IMR-90 (cell line): ENCODE data around the gene NR4A2. TPM values are rescaled to one million over a fixed set of nuclear protein-coding genes. Genes with fewer than 3 reads are reported as not detected.

Source experiments
- ATAC-seq: fragments of 200-7000 bp; cut with Tn5 transposase; 2 replicates; pipeline ENCODE4 v1.9.1; 2020; ENCODE audit warnings: low read depth, mild to moderate bottlenecking, moderate library complexity
- BruUV-seq: library from RNA; stranded (reverse); fragments of 400-500 nt; replicated peaks from 2 replicates; lab custom pipeline; 2021; lab: Mats Ljungman, UMichigan
- CTCF ChIA-PET: fragments of 300-600 bp; formaldehyde crosslinking; extraction: SDS; loops from one replicate; lab custom pipeline; 2021; ENCODE audit warnings: antibody characterized with exemption; lab: Yijun Ruan, JAX
- POLR2A ChIA-PET: fragments of 300-600 bp; sonication (Branson Sonifier 250); formaldehyde crosslinking; loops from one replicate; lab custom pipeline; 2022; ENCODE audit warnings: antibody characterized with exemption; ENCODE audit not compliant: unreplicated experiment; lab: Charles Lee
- DNase-seq: peaks from one replicate; pipeline ENCODE4 v3.0.0; 2013
- H2AFZ ChIP-seq: replicated peaks from 2 replicates; pipeline ENCODE3; 2013; ENCODE audit warnings: low read length, mild to moderate bottlenecking; ENCODE audit not compliant: poor library complexity
- H2AK5ac ChIP-seq: 2 replicates; pipeline ENCODE4 v1.6.1; 2013; ENCODE audit warnings: low read depth, low read length, inconsistent platforms
- H2AK9ac ChIP-seq: replicated peaks from 2 replicates; pipeline ENCODE3; 2013; ENCODE audit warnings: mild to moderate bottlenecking, low read depth, low read length, moderate library complexity; ENCODE audit not compliant: poor library complexity
- H2BK120ac ChIP-seq: 2 replicates; pipeline ENCODE4 v1.6.1; 2013; ENCODE audit warnings: low read depth, low read length, inconsistent platforms
- H2BK15ac ChIP-seq: 3 replicates; pipeline ENCODE4 v1.6.1; 2013; ENCODE audit warnings: low read depth, low read length, inconsistent platforms
- H2BK20ac ChIP-seq: 2 replicates; pipeline ENCODE4 v1.6.1; 2013; ENCODE audit warnings: low read depth, mild to moderate bottlenecking, inconsistent platforms, low read length, moderate library complexity
- H2BK5ac ChIP-seq: 2 replicates; pipeline ENCODE4 v1.6.1; 2013; ENCODE audit warnings: mild to moderate bottlenecking, low read depth, low read length, inconsistent platforms; ENCODE audit not compliant: poor library complexity, severe bottlenecking
- H3K14ac ChIP-seq: replicated peaks from 2 replicates; pipeline ENCODE4 v1.6.1; 2013; ENCODE audit warnings: low read depth, low read length, inconsistent platforms
- H3K18ac ChIP-seq: 2 replicates; pipeline ENCODE4 v1.6.1; 2013; ENCODE audit warnings: low read depth, low read length, control low read depth
- H3K23ac ChIP-seq: 2 replicates; pipeline ENCODE4 v1.6.1; 2013; ENCODE audit warnings: low read depth, low read length, inconsistent platforms
- H3K27ac ChIP-seq: 2 replicates; pipeline ENCODE4 v1.5.1; 2013; ENCODE audit warnings: mild to moderate bottlenecking, control low read depth, low read length; ENCODE audit not compliant: insufficient read depth
- H3K27me3 ChIP-seq: 2 replicates; pipeline ENCODE4 v1.6.1; 2013; ENCODE audit warnings: low read length; ENCODE audit not compliant: control insufficient read depth, insufficient read depth
- H3K36me3 ChIP-seq: 2 replicates; pipeline ENCODE4 v1.6.1; 2013; ENCODE audit warnings: low read length, mixed read lengths; ENCODE audit not compliant: control insufficient read depth, insufficient read depth
- H3K4ac ChIP-seq: 2 replicates; pipeline ENCODE4 v1.6.1; 2013; ENCODE audit warnings: low read depth, low read length, inconsistent platforms
- H3K4me1 ChIP-seq: 2 replicates; pipeline ENCODE4 v1.6.1; 2013; ENCODE audit warnings: low read length, mixed read lengths; ENCODE audit not compliant: control insufficient read depth, insufficient read depth
- H3K4me2 ChIP-seq: 2 replicates; pipeline ENCODE4 v1.6.1; 2013; ENCODE audit warnings: low read depth, mild to moderate bottlenecking, control low read depth, low read length, moderate library complexity
- H3K4me3 ChIP-seq: 2 replicates; pipeline ENCODE4 v1.5.1; 2013; ENCODE audit warnings: low read depth, mild to moderate bottlenecking, control low read depth, low read length, moderate library complexity; ENCODE audit not compliant: insufficient read depth
- H3K56ac ChIP-seq: 2 replicates; pipeline ENCODE4 v1.6.1; 2013; ENCODE audit warnings: low read length, inconsistent platforms; ENCODE audit not compliant: insufficient read depth; ENCODE audit errors: extremely low read depth
- H3K79me1 ChIP-seq, 2 experiments: 2 replicates each; pipeline ENCODE4 v1.6.1; 2013; ENCODE audit warnings: low read length in 2 of 2, inconsistent platforms in 1 of 2, low read depth in 1 of 2
- H3K9ac ChIP-seq: 2 replicates; pipeline ENCODE4 v1.6.1; 2013; ENCODE audit warnings: low read depth, low read length, control low read depth
- H3K9me1 ChIP-seq: 2 replicates; pipeline ENCODE4 v1.6.1; 2013; ENCODE audit warnings: low read length, inconsistent platforms; ENCODE audit not compliant: insufficient read depth
- H3K9me3 ChIP-seq: 2 replicates; pipeline ENCODE4 v1.6.1; 2013; ENCODE audit warnings: low read length; ENCODE audit not compliant: control insufficient read depth, insufficient read depth
- H4K20me1 ChIP-seq: 2 replicates; pipeline ENCODE4 v1.6.1; 2013; ENCODE audit warnings: low read length, inconsistent platforms; ENCODE audit not compliant: insufficient read depth
- H4K5ac ChIP-seq: 2 replicates; pipeline ENCODE4 v1.6.1; 2013; ENCODE audit warnings: mild to moderate bottlenecking, low read depth, low read length, control low read depth
- H4K8ac ChIP-seq, 2 experiments: 2 replicates each; pipeline ENCODE4 v1.6.1; 2013; ENCODE audit warnings: low read depth in 2 of 2, low read length in 2 of 2, control low read depth in 1 of 2, inconsistent platforms in 1 of 2
- H4K91ac ChIP-seq: 2 replicates; pipeline ENCODE4 v1.6.1; 2013; ENCODE audit warnings: low read depth, low read length, inconsistent platforms; ENCODE audit not compliant: insufficient read depth
- BHLHE40 ChIP-seq: fragments of 150-350 bp; IDR thresholded peaks from 2 replicates; pipeline ENCODE4 v1.6.1; 2016; ENCODE audit warnings: mild to moderate bottlenecking, low read depth, low read length
- FOS ChIP-seq: fragments of 150-350 bp; IDR thresholded peaks from 2 replicates; pipeline ENCODE4 v1.6.1; 2016; ENCODE audit warnings: low read depth, low read length
- NFE2L2 ChIP-seq: fragments of 150-350 bp; IDR thresholded peaks from 2 replicates; pipeline ENCODE4 v1.6.1; 2016; ENCODE audit warnings: low read depth, mild to moderate bottlenecking, low read length
- RCOR1 ChIP-seq: IDR thresholded peaks from 2 replicates; pipeline ENCODE4 v1.6.1; 2012; ENCODE audit warnings: mild to moderate bottlenecking, low read length, improper control_type of control experiment; ENCODE audit not compliant: insufficient replicate concordance
- WGBS, 2 experiments: methylation state at CpG; one replicate each; pipeline versions ENCODE4 v1.1.5 to v1.1.7; 2013; ENCODE audit warnings: missing lambda C conversion rate in 2 of 2; ENCODE audit not compliant: insufficient read length in 1 of 2; ENCODE audit errors: extremely low coverage in 2 of 2; 5-methylcytosine and 5-hydroxymethylcytosine counted together
- dilution Hi-C: fragments of 300-500 bp; cut with HindIII; formaldehyde crosslinking; loops from one replicate; pipeline ENCODE4 v1.14.3; 2018; ENCODE audit warnings: low sequenced_read_pairs; ENCODE audit not compliant: unreplicated experiment
- in situ Hi-C: fragments of 300-500 bp; cut with MboI; formaldehyde crosslinking; loops from 3 replicates; pipeline ENCODE4 v1.14.3; 2019; ENCODE audit warnings: low sequenced_read_pairs, inconsistent platforms, mixed read lengths
- intact Hi-C: fragments of 100-400 bp; cut with micrococcal nuclease; formaldehyde crosslinking; loops from 2 replicates; pipeline ENCODE4 v1.10.0; 2022
- polyA plus RNA-seq, 3 experiments: library from polyadenylated mRNA; depleted of rRNA; stranded (reverse); fragments of >200 nt; gene quantifications; 2 replicates each; pipeline ENCODE4 v1.2.3, GENCODE V29; 2012; ENCODE audit warnings: low replicate concordance in 1 of 3
- total RNA-seq: library from RNA; depleted of rRNA; stranded (reverse); fragments of >200 nt; gene quantifications from 2 replicates; pipeline ENCODE4 v1.2.3, GENCODE V29; 2012
- TF ChIP-seq, protein P1 (sequence below): fragments of 150-350 bp; IDR thresholded peaks from 2 replicates; pipeline ENCODE4 v1.6.1; 2017; ENCODE audit warnings: mild to moderate bottlenecking, antibody characterized with exemption, low read length, low read depth
- TF ChIP-seq, protein P2 (sequence below): conservative IDR thresholded peaks from 2 replicates; pipeline ENCODE4 v1.5.1; 2012; ENCODE audit warnings: mild to moderate bottlenecking, low read depth, low read length, improper control_type of control experiment

The NR4A2 gene
- total and polyA plus RNA-seq, 2 of the 4 experiments (the other 2 are of a cell fraction), result 0.72 to 2.3 TPM

DNA sequence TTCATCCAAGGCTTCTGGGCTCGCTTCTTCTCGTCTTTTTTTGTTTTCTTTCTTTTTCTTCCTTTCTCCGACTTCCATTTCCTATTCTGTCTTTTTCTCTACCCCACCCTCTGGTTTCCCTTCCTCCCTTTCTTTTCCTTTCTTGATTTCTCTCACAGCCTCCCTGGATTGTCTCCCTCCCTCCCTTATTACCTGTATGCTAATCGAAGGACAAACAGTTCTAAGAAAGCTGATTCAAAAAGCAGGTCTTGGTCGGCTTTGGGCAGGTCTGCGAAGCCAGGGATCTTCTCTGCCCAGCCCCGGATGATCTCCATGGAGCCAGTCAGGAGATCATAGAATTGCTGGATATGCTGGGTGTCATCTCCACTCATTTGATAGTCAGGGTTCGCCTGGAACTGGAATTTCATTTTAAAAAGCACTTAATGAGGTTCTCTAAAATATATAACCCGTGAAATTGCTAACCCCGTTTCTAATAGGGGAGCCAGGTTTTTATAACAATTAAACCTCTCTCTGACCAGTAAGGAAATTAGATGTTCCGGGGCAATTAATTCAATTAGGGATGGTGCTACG lies 5.9 kb downstream of the NR4A2 start:
- Histone ChIP-seq H2BK15ac (no peak overlapping the region), H3K18ac (no peak overlapping the region), H4K5ac (no peak overlapping the region), H3K27me3 (no peaks in the 10 kb centered on the region), H2AK5ac (no peak overlapping the region), H2AK9ac (no peak overlapping the region), H3K4ac (no peak overlapping the region), H3K4me1 (no peaks in the 10 kb centered on the region; the same call in none of the 2 replicates), H3K4me3 (no peak overlapping the region), H3K14ac (no peak overlapping the region), H3K27ac (no peak overlapping the region), H2BK120ac (no peak overlapping the region), H4K20me1 (no peaks in the 10 kb centered on the region), H3K9me3 (no peaks in the 10 kb centered on the region), H4K8ac (no peak overlapping the region), H3K4me2 (no peak overlapping the region), H3K9ac (no peak overlapping the region), H2BK20ac (no peak overlapping the region), H3K9me1 (no peaks in the 10 kb centered on the region), H3K79me1 (peaks cover 9 to 15% of the 10 kb centered on the region in 2 experiments; a peak in 3 of 4 replicates), H3K56ac (no peak overlapping the region), H4K91ac (no peak overlapping the region), H2BK5ac (no peak overlapping the region), H3K23ac (no peak overlapping the region), H2AFZ (no peak overlapping the region), H3K36me3 (peaks cover 31% of the 10 kb centered on the region)
- 80% methylated on average over 2 of the region's 12 CpGs; no CpG with 5 or more reads in 1 of the 2 experiments for WGBS, 2 experiments
- in situ Hi-C loops, result loop anchor here (5.0 to 25.0 kb wide), 4 partner anchors 261 to 1536 kb away; no protein-coding TSS in a partner anchor
- no TSS peak for BruUV-seq
- ChIA-PET CTCF (interaction anchor here (0.7 kb wide), 1 partner anchor 185 kb away, joined by 3 read pairs; no protein-coding TSS in a partner anchor), POLR2A (no interaction called here)
- dilution Hi-C loops, result no loop called here
- DNase-seq, result no peak
- TF ChIP-seq, protein P1, sequence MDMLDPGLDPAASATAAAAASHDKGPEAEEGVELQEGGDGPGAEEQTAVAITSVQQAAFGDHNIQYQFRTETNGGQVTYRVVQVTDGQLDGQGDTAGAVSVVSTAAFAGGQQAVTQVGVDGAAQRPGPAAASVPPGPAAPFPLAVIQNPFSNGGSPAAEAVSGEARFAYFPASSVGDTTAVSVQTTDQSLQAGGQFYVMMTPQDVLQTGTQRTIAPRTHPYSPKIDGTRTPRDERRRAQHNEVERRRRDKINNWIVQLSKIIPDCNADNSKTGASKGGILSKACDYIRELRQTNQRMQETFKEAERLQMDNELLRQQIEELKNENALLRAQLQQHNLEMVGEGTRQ, result no peak; the same call in 1 of the 2 replicates
- no peak for TF ChIP-seq NFE2L2
- TF ChIP-seq RCOR1, result no peak
- no peak for TF ChIP-seq FOS
- TF ChIP-seq, protein P2, sequence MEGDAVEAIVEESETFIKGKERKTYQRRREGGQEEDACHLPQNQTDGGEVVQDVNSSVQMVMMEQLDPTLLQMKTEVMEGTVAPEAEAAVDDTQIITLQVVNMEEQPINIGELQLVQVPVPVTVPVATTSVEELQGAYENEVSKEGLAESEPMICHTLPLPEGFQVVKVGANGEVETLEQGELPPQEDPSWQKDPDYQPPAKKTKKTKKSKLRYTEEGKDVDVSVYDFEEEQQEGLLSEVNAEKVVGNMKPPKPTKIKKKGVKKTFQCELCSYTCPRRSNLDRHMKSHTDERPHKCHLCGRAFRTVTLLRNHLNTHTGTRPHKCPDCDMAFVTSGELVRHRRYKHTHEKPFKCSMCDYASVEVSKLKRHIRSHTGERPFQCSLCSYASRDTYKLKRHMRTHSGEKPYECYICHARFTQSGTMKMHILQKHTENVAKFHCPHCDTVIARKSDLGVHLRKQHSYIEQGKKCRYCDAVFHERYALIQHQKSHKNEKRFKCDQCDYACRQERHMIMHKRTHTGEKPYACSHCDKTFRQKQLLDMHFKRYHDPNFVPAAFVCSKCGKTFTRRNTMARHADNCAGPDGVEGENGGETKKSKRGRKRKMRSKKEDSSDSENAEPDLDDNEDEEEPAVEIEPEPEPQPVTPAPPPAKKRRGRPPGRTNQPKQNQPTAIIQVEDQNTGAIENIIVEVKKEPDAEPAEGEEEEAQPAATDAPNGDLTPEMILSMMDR, result no peak
- TF ChIP-seq BHLHE40, result no peak
- ATAC-seq, result no peak
- intact Hi-C loops, result no loop called here
